Measurements from ENCODE around the gene TBC1D1. TPM values are rescaled to one million over a fixed set of nuclear protein-coding genes. Genes with fewer than 3 reads are reported as not detected.

The TBC1D1 gene
- polyA plus RNA-seq, 2 donors = 10.4 to 15.3 TPM

GRCh38 chr4:38004062-38004461, 113.2 kb downstream of the TBC1D1 start:
- Histone ChIP-seq H3K4me3 (ENCODE audit: low read depth in 1 of 2, low read length in 2 of 2) (no peak overlapping the region), H3K36me3 (ENCODE audit: control insufficient read depth in 2 of 2, insufficient read depth in 2 of 2, low read length in 1 of 2) (no peaks in the 10 kb centered on the region), H3K27ac (ENCODE audit: low read depth in 2 of 2, low read length in 1 of 2) (no peak overlapping the region), H3K4me1 (ENCODE audit: control insufficient read depth in 2 of 2, insufficient read depth in 2 of 2, low read length in 1 of 2) (no peaks in the 10 kb centered on the region), H3K9me3 (ENCODE audit: control insufficient read depth in 2 of 2, insufficient read depth in 1 of 2, low read depth in 1 of 2, low read length in 1 of 2) (no peaks in the 10 kb centered on the region), H3K27me3 (ENCODE audit: control insufficient read depth in 1 of 2, insufficient read depth in 2 of 2, low read length in 2 of 2) (no peaks in the 10 kb centered on the region)
- 73 to 80% methylated on average over 3 of the region's 3 CpGs for WGBS, 2 donors

- H3K4me3 ChIP-seq (ENCODE audit: low read depth in 1 of 2, low read length in 2 of 2) = no peak overlapping the region
- WGBS, 2 donors = 70 to 81% methylated on average over 6 of the region's 6 CpGs
- H3K36me3 ChIP-seq (ENCODE audit: control insufficient read depth in 2 of 2, insufficient read depth in 2 of 2, low read length in 1 of 2) = no peaks in the 10 kb centered on the region
- no peaks in the 10 kb centered on the region for H3K27me3 ChIP-seq (ENCODE audit: control insufficient read depth in 1 of 2, insufficient read depth in 2 of 2, low read length in 2 of 2)
- H3K27ac ChIP-seq (ENCODE audit: low read depth in 2 of 2, low read length in 1 of 2) = no peak overlapping the region
- no peaks in the 10 kb centered on the region for H3K4me1 ChIP-seq (ENCODE audit: control insufficient read depth in 2 of 2, insufficient read depth in 2 of 2, low read length in 1 of 2)
- no peaks in the 10 kb centered on the region for H3K9me3 ChIP-seq (ENCODE audit: control insufficient read depth in 2 of 2, insufficient read depth in 1 of 2, low read depth in 1 of 2, low read length in 1 of 2)
Measured at GRCh38 chr4:38004887-38005286, 114.0 kb downstream of the TBC1D1 start.

- 78 to 85% methylated on average over 3 of the region's 3 CpGs for WGBS, 2 donors
- Histone ChIP-seq H3K27me3 (ENCODE audit: control insufficient read depth in 1 of 2, insufficient read depth in 2 of 2, low read length in 2 of 2) (no peaks in the 10 kb centered on the region), H3K36me3 (ENCODE audit: control insufficient read depth in 2 of 2, insufficient read depth in 2 of 2, low read length in 1 of 2) (no peaks in the 10 kb centered on the region), H3K27ac (ENCODE audit: low read depth in 2 of 2, low read length in 1 of 2) (no peak overlapping the region), H3K9me3 (ENCODE audit: control insufficient read depth in 2 of 2, insufficient read depth in 1 of 2, low read depth in 1 of 2, low read length in 1 of 2) (no peaks in the 10 kb centered on the region), H3K4me3 (ENCODE audit: low read depth in 1 of 2, low read length in 2 of 2) (no peak overlapping the region), H3K4me1 (ENCODE audit: control insufficient read depth in 2 of 2, insufficient read depth in 2 of 2, low read length in 1 of 2) (no peaks in the 10 kb centered on the region)
Measured at GRCh38 chr4:38005637-38006036, 114.8 kb downstream of the TBC1D1 start.

- no peak overlapping the region for H3K27ac ChIP-seq (ENCODE audit: low read depth in 2 of 2, low read length in 1 of 2)
- no peaks in the 10 kb centered on the region for H3K4me1 ChIP-seq (ENCODE audit: control insufficient read depth in 2 of 2, insufficient read depth in 2 of 2, low read length in 1 of 2)
- H3K27me3 ChIP-seq (ENCODE audit: control insufficient read depth in 1 of 2, insufficient read depth in 2 of 2, low read length in 2 of 2) = no peaks in the 10 kb centered on the region
- H3K36me3 ChIP-seq (ENCODE audit: control insufficient read depth in 2 of 2, insufficient read depth in 2 of 2, low read length in 1 of 2) = no peaks in the 10 kb centered on the region
- no peak overlapping the region for H3K4me3 ChIP-seq (ENCODE audit: low read depth in 1 of 2, low read length in 2 of 2)
- WGBS, 2 donors = 76 to 77% methylated on average over 5 of the region's 5 CpGs
- H3K9me3 ChIP-seq (ENCODE audit: control insufficient read depth in 2 of 2, insufficient read depth in 1 of 2, low read depth in 1 of 2, low read length in 1 of 2) = no peaks in the 10 kb centered on the region
Measured at GRCh38 chr4:38007645-38008044, 116.8 kb downstream of the TBC1D1 start.

GRCh38 chr4:38008571-38009021, 117.7 kb downstream of the TBC1D1 start:
- H3K4me1 ChIP-seq (ENCODE audit: control insufficient read depth in 2 of 2, insufficient read depth in 2 of 2, low read length in 1 of 2) = no peaks in the 10 kb centered on the region
- no peaks in the 10 kb centered on the region for H3K27me3 ChIP-seq (ENCODE audit: control insufficient read depth in 1 of 2, insufficient read depth in 2 of 2, low read length in 2 of 2)
- no peaks in the 10 kb centered on the region for H3K9me3 ChIP-seq (ENCODE audit: control insufficient read depth in 2 of 2, insufficient read depth in 1 of 2, low read depth in 1 of 2, low read length in 1 of 2)
- 78 to 90% methylated on average over 3 of the region's 3 CpGs for WGBS, 2 donors
- no peak overlapping the region for H3K4me3 ChIP-seq (ENCODE audit: low read depth in 1 of 2, low read length in 2 of 2)
- no peaks in the 10 kb centered on the region for H3K36me3 ChIP-seq (ENCODE audit: control insufficient read depth in 2 of 2, insufficient read depth in 2 of 2, low read length in 1 of 2)
- no peak overlapping the region for H3K27ac ChIP-seq (ENCODE audit: low read depth in 2 of 2, low read length in 1 of 2)

GRCh38 chr4:38009421-38009820, 118.5 kb downstream of the TBC1D1 start:
- no peak overlapping the region for H3K4me3 ChIP-seq (ENCODE audit: low read depth in 1 of 2, low read length in 2 of 2)
- H3K27ac ChIP-seq (ENCODE audit: low read depth in 2 of 2, low read length in 1 of 2) = no peak overlapping the region
- no peaks in the 10 kb centered on the region for H3K36me3 ChIP-seq (ENCODE audit: control insufficient read depth in 2 of 2, insufficient read depth in 2 of 2, low read length in 1 of 2)
- H3K9me3 ChIP-seq (ENCODE audit: control insufficient read depth in 2 of 2, insufficient read depth in 1 of 2, low read depth in 1 of 2, low read length in 1 of 2) = no peaks in the 10 kb centered on the region
- H3K27me3 ChIP-seq (ENCODE audit: control insufficient read depth in 1 of 2, insufficient read depth in 2 of 2, low read length in 2 of 2) = no peaks in the 10 kb centered on the region
- peaks cover 0 to 4% of the 10 kb centered on the region in 2 donors for H3K4me1 ChIP-seq (ENCODE audit: control insufficient read depth in 2 of 2, insufficient read depth in 2 of 2, low read length in 1 of 2)

GRCh38 chr4:38009949-38010348, 119.1 kb downstream of the TBC1D1 start:
- H3K9me3 ChIP-seq (ENCODE audit: control insufficient read depth in 2 of 2, insufficient read depth in 1 of 2, low read depth in 1 of 2, low read length in 1 of 2) = no peaks in the 10 kb centered on the region
- peaks cover 3% of the 10 kb centered on the region in 2 donors for H3K36me3 ChIP-seq (ENCODE audit: control insufficient read depth in 2 of 2, insufficient read depth in 2 of 2, low read length in 1 of 2)
- no peaks in the 10 kb centered on the region for H3K27me3 ChIP-seq (ENCODE audit: control insufficient read depth in 1 of 2, insufficient read depth in 2 of 2, low read length in 2 of 2)
- no peak overlapping the region for H3K27ac ChIP-seq (ENCODE audit: low read depth in 2 of 2, low read length in 1 of 2)
- H3K4me1 ChIP-seq (ENCODE audit: control insufficient read depth in 2 of 2, insufficient read depth in 2 of 2, low read length in 1 of 2) = peaks cover 0 to 4% of the 10 kb centered on the region in 2 donors
- H3K4me3 ChIP-seq (ENCODE audit: low read depth in 1 of 2, low read length in 2 of 2) = no peak overlapping the region
- 70 to 76% methylated on average over 3 of the region's 3 CpGs for WGBS, 2 donors

- Histone ChIP-seq H3K36me3 (ENCODE audit: control insufficient read depth in 2 of 2, insufficient read depth in 2 of 2, low read length in 1 of 2) (peaks cover 3% of the 10 kb centered on the region in 2 donors), H3K27ac (ENCODE audit: low read depth in 2 of 2, low read length in 1 of 2) (no peak overlapping the region), H3K4me3 (ENCODE audit: low read depth in 1 of 2, low read length in 2 of 2) (no peak overlapping the region), H3K27me3 (ENCODE audit: control insufficient read depth in 1 of 2, insufficient read depth in 2 of 2, low read length in 2 of 2) (no peaks in the 10 kb centered on the region), H3K4me1 (ENCODE audit: control insufficient read depth in 2 of 2, insufficient read depth in 2 of 2, low read length in 1 of 2) (peaks cover 0 to 4% of the 10 kb centered on the region in 2 donors), H3K9me3 (ENCODE audit: control insufficient read depth in 2 of 2, insufficient read depth in 1 of 2, low read depth in 1 of 2, low read length in 1 of 2) (no peaks in the 10 kb centered on the region)
- 75 to 84% methylated on average over 3 of the region's 3 CpGs for WGBS, 2 donors
Measured at GRCh38 chr4:38011511-38012162, 120.8 kb downstream of the TBC1D1 start.

GRCh38 chr4:38013461-38014366, 122.8 kb downstream of the TBC1D1 start:
- Histone ChIP-seq H3K4me3 (ENCODE audit: low read depth in 1 of 2, low read length in 2 of 2) (no peak overlapping the region), H3K4me1 (ENCODE audit: control insufficient read depth in 2 of 2, insufficient read depth in 2 of 2, low read length in 1 of 2) (peaks cover 0 to 4% of the 10 kb centered on the region in 2 donors), H3K9me3 (ENCODE audit: control insufficient read depth in 2 of 2, insufficient read depth in 1 of 2, low read depth in 1 of 2, low read length in 1 of 2) (no peaks in the 10 kb centered on the region), H3K36me3 (ENCODE audit: control insufficient read depth in 2 of 2, insufficient read depth in 2 of 2, low read length in 1 of 2) (peaks cover 3 to 5% of the 10 kb centered on the region in 2 donors), H3K27me3 (ENCODE audit: control insufficient read depth in 1 of 2, insufficient read depth in 2 of 2, low read length in 2 of 2) (no peaks in the 10 kb centered on the region), H3K27ac (ENCODE audit: low read depth in 2 of 2, low read length in 1 of 2) (peak overlapping the region in 1 of 2 donors; percentile 7)
- 61 to 65% methylated on average over 9 of the region's 9 CpGs for WGBS, 2 donors
